IPS-20b (cell line): Measurements from ENCODE around the gene C1QTNF7.

ENCODE experiments used
- H3K27ac ChIP-seq: one replicate; pipeline ENCODE4 v1.5.1; 2013; ENCODE audit warnings: low read length
- H3K27me3 ChIP-seq: 2 replicates; pipeline ENCODE4 v1.6.1; 2013; ENCODE audit warnings: mild to moderate bottlenecking, low read length, inconsistent platforms; ENCODE audit not compliant: insufficient read depth
- H3K36me3 ChIP-seq: 2 replicates; pipeline ENCODE4 v1.6.1; 2013; ENCODE audit warnings: low read depth, mild to moderate bottlenecking, inconsistent platforms, low read length, moderate library complexity; ENCODE audit not compliant: insufficient read depth
- H3K4me1 ChIP-seq: 2 replicates; pipeline ENCODE4 v1.6.1; 2013; ENCODE audit warnings: mild to moderate bottlenecking, control low read depth, inconsistent platforms, low read length, moderate library complexity; ENCODE audit not compliant: insufficient read depth
- H3K4me3 ChIP-seq: 2 replicates; pipeline ENCODE4 v1.5.1; 2013; ENCODE audit warnings: mild to moderate bottlenecking, low read length, inconsistent platforms
- H3K9ac ChIP-seq: 2 replicates; pipeline ENCODE4 v1.6.1; 2013; ENCODE audit warnings: low read depth, mild to moderate bottlenecking, inconsistent platforms, low read length, moderate library complexity
- H3K9me3 ChIP-seq: 2 replicates; pipeline ENCODE4 v1.6.1; 2013; ENCODE audit warnings: mild to moderate bottlenecking, low read depth, low read length, inconsistent platforms; ENCODE audit not compliant: insufficient read depth

C1QTNF7 gene

GRCh38 chr4:15427701-15428100, at the start of gene C1QTNF7:
C1QTNF7 (plus strand) TSS chr4:15428033; CDS start chr4:15435744, 7,711 bp downstream.
- no peaks in the 10 kb centered on the region for H3K27me3 ChIP-seq
- no peak within 1 kb of the TSS for H3K9ac ChIP-seq
- H3K27ac ChIP-seq = no peak within 1 kb of the TSS
- H3K9me3 ChIP-seq = no peaks in the 10 kb centered on the region
- no peaks in the 10 kb centered on the region for H3K4me1 ChIP-seq
- no peak within 1 kb of the TSS for H3K4me3 ChIP-seq
- H3K36me3 ChIP-seq = no peaks in the 10 kb centered on the region

GRCh38 chr4:15378062-15378461, 49.8 kb upstream of the C1QTNF7 start:
- Histone ChIP-seq H3K27me3 (no peaks in the 10 kb centered on the region), H3K4me1 (peaks cover 16% of the 10 kb centered on the region), H3K4me3 (no peak overlapping the region), H3K9ac (no peak overlapping the region), H3K36me3 (no peaks in the 10 kb centered on the region), H3K9me3 (no peaks in the 10 kb centered on the region), H3K27ac (no peak overlapping the region)

GRCh38 chr4:15378493-15378892, 49.3 kb upstream of the C1QTNF7 start:
- Histone ChIP-seq H3K9ac (no peak overlapping the region), H3K9me3 (no peaks in the 10 kb centered on the region), H3K27ac (no peak overlapping the region), H3K4me1 (peaks cover 16% of the 10 kb centered on the region), H3K4me3 (no peak overlapping the region), H3K36me3 (no peaks in the 10 kb centered on the region), H3K27me3 (no peaks in the 10 kb centered on the region)

GRCh38 chr4:15381806-15382338, 46.0 kb upstream of the C1QTNF7 start:
- Histone ChIP-seq H3K4me1 (peaks cover 6% of the 10 kb centered on the region), H3K36me3 (no peaks in the 10 kb centered on the region), H3K27me3 (no peaks in the 10 kb centered on the region), H3K27ac (no peak overlapping the region), H3K9me3 (no peaks in the 10 kb centered on the region), H3K9ac (no peak overlapping the region), H3K4me3 (no peak overlapping the region)

GRCh38 chr4:15382669-15383273, 45.1 kb upstream of the C1QTNF7 start:
- H3K4me1 ChIP-seq = no peaks in the 10 kb centered on the region
- no peak overlapping the region for H3K9ac ChIP-seq
- no peak overlapping the region for H3K4me3 ChIP-seq
- H3K36me3 ChIP-seq = no peaks in the 10 kb centered on the region
- H3K9me3 ChIP-seq = no peaks in the 10 kb centered on the region
- no peaks in the 10 kb centered on the region for H3K27me3 ChIP-seq
- no peak overlapping the region for H3K27ac ChIP-seq

GRCh38 chr4:15385515-15385914, 42.3 kb upstream of the C1QTNF7 start:
- H3K4me3 ChIP-seq = no peak overlapping the region
- no peaks in the 10 kb centered on the region for H3K36me3 ChIP-seq
- H3K9ac ChIP-seq = no peak overlapping the region
- no peaks in the 10 kb centered on the region for H3K27me3 ChIP-seq
- H3K9me3 ChIP-seq = no peaks in the 10 kb centered on the region
- H3K4me1 ChIP-seq = no peaks in the 10 kb centered on the region
- H3K27ac ChIP-seq = no peak overlapping the region

- no peaks in the 10 kb centered on the region for H3K27me3 ChIP-seq
- no peak overlapping the region for H3K4me3 ChIP-seq
- no peak overlapping the region for H3K27ac ChIP-seq
- no peaks in the 10 kb centered on the region for H3K36me3 ChIP-seq
- no peaks in the 10 kb centered on the region for H3K9me3 ChIP-seq
- no peaks in the 10 kb centered on the region for H3K4me1 ChIP-seq
- H3K9ac ChIP-seq = no peak overlapping the region
Observed at GRCh38 chr4:15385928-15386327, 41.9 kb upstream of the C1QTNF7 start.

GRCh38 chr4:15390494-15390893, 37.3 kb upstream of the C1QTNF7 start:
- Histone ChIP-seq H3K27me3 (no peaks in the 10 kb centered on the region), H3K9me3 (no peaks in the 10 kb centered on the region), H3K36me3 (no peaks in the 10 kb centered on the region), H3K4me3 (no peak overlapping the region), H3K9ac (no peak overlapping the region), H3K4me1 (0 out of 2 replicates have a peak, but pooled peaks cover 3% of the 10 kb centered on the region), H3K27ac (no peak overlapping the region)

- H3K36me3 ChIP-seq = no peaks in the 10 kb centered on the region
- no peak overlapping the region for H3K4me3 ChIP-seq
- 0 out of 2 replicates have a peak, but pooled peaks cover 3% of the 10 kb centered on the region for H3K4me1 ChIP-seq
- no peak overlapping the region for H3K27ac ChIP-seq
- no peaks in the 10 kb centered on the region for H3K9me3 ChIP-seq
- H3K27me3 ChIP-seq = no peaks in the 10 kb centered on the region
- no peak overlapping the region for H3K9ac ChIP-seq
Observed at GRCh38 chr4:15392053-15392805, 35.6 kb upstream of the C1QTNF7 start.

GRCh38 chr4:15395311-15395710, 32.5 kb upstream of the C1QTNF7 start:
- H3K4me1 ChIP-seq = peaks cover 3% of the 10 kb centered on the region; the same call in 1 of the 2 replicates
- H3K9ac ChIP-seq = no peak overlapping the region
- H3K36me3 ChIP-seq = no peaks in the 10 kb centered on the region
- no peak overlapping the region for H3K4me3 ChIP-seq
- H3K9me3 ChIP-seq = no peaks in the 10 kb centered on the region
- no peak overlapping the region for H3K27ac ChIP-seq
- H3K27me3 ChIP-seq = no peaks in the 10 kb centered on the region

- no peak overlapping the region for H3K27ac ChIP-seq
- no peaks in the 10 kb centered on the region for H3K27me3 ChIP-seq
- no peaks in the 10 kb centered on the region for H3K9me3 ChIP-seq
- H3K36me3 ChIP-seq = no peaks in the 10 kb centered on the region
- H3K4me3 ChIP-seq = no peak overlapping the region
- peaks cover 10% of the 10 kb centered on the region; the same call in 1 of the 2 replicates for H3K4me1 ChIP-seq
- H3K9ac ChIP-seq = no peak overlapping the region
Observed at GRCh38 chr4:15396157-15396800, 31.6 kb upstream of the C1QTNF7 start.
